AG04450 (cell line): Measurements from ENCODE around the gene PLA2G4A. TPM values are rescaled to one million over a fixed set of nuclear protein-coding genes. Genes with fewer than 3 reads are reported as not detected.

ENCODE experiments used
- CTCF ChIA-PET: fragments of 300-600, 350-600 bp; formaldehyde crosslinking; extraction: SDS; loops from one replicate; lab custom pipeline; 2022; ENCODE audit warnings: antibody characterized with exemption, inconsistent platforms; lab: Charles Lee
- POLR2A ChIA-PET: fragments of 350-600 bp; formaldehyde crosslinking; extraction: SDS; loops from one replicate; lab custom pipeline; 2021; ENCODE audit warnings: antibody characterized with exemption, inconsistent platforms; lab: Yijun Ruan, JAX
- DNase-seq: peaks from one replicate; pipeline ENCODE4 v3.0.0-alpha.2; 2011; ENCODE audit warnings: low read depth, low spot score
- H3K27ac ChIP-seq: one replicate; pipeline ENCODE4 v1.5.1; 2012; ENCODE audit warnings: low read depth, low read length, control low read depth
- H3K27me3 ChIP-seq: one replicate; pipeline ENCODE4 v1.6.0; 2012; ENCODE audit warnings: low read length; ENCODE audit not compliant: control insufficient read depth, insufficient read depth
- H3K4me3 ChIP-seq: 2 replicates; pipeline ENCODE4 v1.5.1; 2011; ENCODE audit warnings: mild to moderate bottlenecking, low read depth, low read length, control low read depth
- H3K9me3 ChIP-seq: 2 replicates; pipeline ENCODE4 v1.5.1; 2012; ENCODE audit warnings: low read length; ENCODE audit not compliant: control insufficient read depth, insufficient read depth
- CTCF ChIP-seq: IDR thresholded peaks from 2 replicates; pipeline ENCODE4 v1.5.1; 2011; ENCODE audit warnings: low read depth, low read length, control low read depth, inconsistent platforms
- polyA plus RNA-seq: library from polyadenylated mRNA; depleted of rRNA; stranded (reverse); fragments of >200 nt; gene quantifications from 2 replicates; pipeline ENCODE4 v1.2.3, GENCODE V29; 2011

Gene PLA2G4A
- polyA plus RNA-seq, 1 experiment, result 5.5 TPM

- Histone ChIP-seq H3K4me3 (no peak overlapping the region), H3K9me3 (no peaks in the 10 kb centered on the region), H3K27me3 (no peaks in the 10 kb centered on the region), H3K27ac (no peak overlapping the region)
- no peak for DNase-seq
- ChIA-PET POLR2A (no interaction called here), CTCF (no interaction called here)
- TF ChIP-seq CTCF, result no peak
These were observed 25.4 kb downstream of the PLA2G4A start for GRCh38 chr1:186854102-186854501.

GRCh38 chr1:186858923-186859322 lies 30.2 kb downstream of the PLA2G4A start:
- DNase-seq, result no peak
- no peak overlapping the region for H3K27ac ChIP-seq
- no peak overlapping the region for H3K4me3 ChIP-seq
- H3K27me3 ChIP-seq, result no peaks in the 10 kb centered on the region
- CTCF ChIA-PET, result no interaction called here
- TF ChIP-seq CTCF, result no peak
- H3K9me3 ChIP-seq, result no peaks in the 10 kb centered on the region
- POLR2A ChIA-PET, result no interaction called here

- Histone ChIP-seq H3K27ac (no peak overlapping the region), H3K27me3 (no peaks in the 10 kb centered on the region), H3K9me3 (no peaks in the 10 kb centered on the region), H3K4me3 (no peak overlapping the region)
- CTCF ChIA-PET, result interaction anchor here (0.6 kb wide), 1 partner anchor 381 kb away, joined by 3 read pairs; no protein-coding TSS in a partner anchor
- DNase-seq, result no peak
- POLR2A ChIA-PET, result no interaction called here
- TF ChIP-seq CTCF, result no peak
These were observed 31.2 kb downstream of the PLA2G4A start for GRCh38 chr1:186859995-186860394.

- H3K9me3 ChIP-seq, result no peaks in the 10 kb centered on the region
- no peaks in the 10 kb centered on the region for H3K27me3 ChIP-seq
- POLR2A ChIA-PET, result no interaction called here
- no peak overlapping the region for H3K4me3 ChIP-seq
- H3K27ac ChIP-seq, result no peak overlapping the region
- CTCF ChIA-PET, result no interaction called here
- no peak for TF ChIP-seq CTCF
- DNase-seq, result no peak
These were observed 35.5 kb downstream of the PLA2G4A start for GRCh38 chr1:186864296-186864695.

GRCh38 chr1:186865253-186865652 lies 36.5 kb downstream of the PLA2G4A start:
- TF ChIP-seq CTCF, result no peak
- H3K27ac ChIP-seq, result no peak overlapping the region
- H3K27me3 ChIP-seq, result no peaks in the 10 kb centered on the region
- H3K9me3 ChIP-seq, result no peaks in the 10 kb centered on the region
- ChIA-PET CTCF (no interaction called here), POLR2A (no interaction called here)
- DNase-seq, result no peak
- no peak overlapping the region for H3K4me3 ChIP-seq
